Transverse colon (tissue), 4 donors: ENCODE data around the gene DMRTC2.

Experiments
- CTCF ChIP-seq, 5 experiments: fragments of 200-600 bp in 3 of 5; fragments of 450-650 bp in 2 of 5; sonication (generic) in 3 of 5; IDR thresholded peaks; 1 replicate in 2 of 5; 2 replicates in 3 of 5; pipeline ENCODE4 v1.5.1; 2016 to 2017; ENCODE audit warnings: antibody characterized with exemption in 5 of 5, inconsistent platforms in 3 of 5, mild to moderate bottlenecking in 2 of 5, moderate library complexity in 1 of 5
- EP300 ChIP-seq: sonication (generic); formaldehyde crosslinking; IDR thresholded peaks from one replicate; pipeline ENCODE4 v1.6.1; 2017; ENCODE audit warnings: antibody characterized with exemption, low read depth
- POLR2A ChIP-seq: fragments of 450-650 bp; IDR thresholded peaks from one replicate; pipeline ENCODE4 v1.6.1; 2016; ENCODE audit warnings: antibody characterized with exemption, mild to moderate bottlenecking, moderate library complexity
- POLR2AphosphoS5 ChIP-seq, 3 donors: sonication (generic); formaldehyde crosslinking; IDR thresholded peaks; one replicate each; pipeline ENCODE4 v1.6.1; 2016; ENCODE audit warnings: antibody characterized with exemption in 3 of 3

DNA sequence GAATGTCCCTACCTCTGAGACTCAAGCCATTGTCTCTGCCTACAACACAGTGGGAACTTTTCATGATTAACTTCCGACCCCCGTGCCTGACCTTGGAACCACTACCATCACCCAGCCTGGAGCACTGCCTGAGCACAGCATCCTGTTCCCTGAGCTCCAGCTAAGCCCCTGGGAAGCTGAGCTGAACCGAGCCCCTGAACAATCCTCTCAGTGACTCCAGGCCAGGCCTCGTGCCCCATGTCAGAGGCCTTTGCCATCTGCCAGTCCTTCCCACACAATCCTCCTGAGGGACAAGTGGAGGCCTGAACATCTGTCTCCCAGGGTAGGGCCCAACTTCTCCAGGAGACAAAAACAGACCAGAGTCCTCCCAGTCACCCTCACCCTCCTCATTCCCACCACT lies 30.9 kb upstream of the DMRTC2 start:
- TF ChIP-seq CTCF (IDR thresholded peaks at IDR 0.05): no peak
- no peak for TF ChIP-seq POLR2A
- TF ChIP-seq POLR2AphosphoS5 (IDR thresholded peaks at IDR 0.05): no peak
- TF ChIP-seq EP300: no peak
